RWPE1 (cell line): ENCODE measurements around the gene PLCB1.
"Not testable (repeated sequence)": the region's sequence is repeated elsewhere in the genome, so short reads cannot be mapped to it uniquely, and the experiment has no call there.

Experiments
- CTCF ChIA-PET: fragments of 350-600 bp; sonication (Branson Sonifier 250); formaldehyde crosslinking; extraction: SDS; loops from one replicate; lab custom pipeline; 2021; lab: Yijun Ruan, JAX
- POLR2A ChIA-PET: fragments of 400-600 bp; formaldehyde crosslinking; extraction: SDS; loops from one replicate; lab custom pipeline; 2020; ENCODE audit warnings: antibody characterized with exemption; ENCODE audit not compliant: low non-redundant PET; lab: Yijun Ruan, JAX
- DNase-seq: peaks from one replicate; pipeline ENCODE4 v3.0.0; 2012; ENCODE audit warnings: low spot score
- H3K27ac ChIP-seq: fragments of 450-650 bp; 2 replicates; pipeline ENCODE4 v1.5.1; 2017
- CTCF ChIP-seq: fragments of 450-650 bp; conservative IDR thresholded peaks from 2 replicates; pipeline ENCODE4 v1.5.1; 2017; ENCODE audit warnings: low read depth, mild to moderate bottlenecking

Gene PLCB1

GRCh38 chr20:8431538-8432434 lies 299.7 kb downstream of the PLCB1 start:
- 0 out of 2 replicates have a peak overlapping the region, but pooled peaks have one; percentile 17 for H3K27ac ChIP-seq
- TF ChIP-seq CTCF = no peak
- no peak for DNase-seq
- ChIA-PET POLR2A (no interaction called here), CTCF (interaction anchor here (0.5 kb wide), 1 partner anchor 23 kb away, joined by 4 read pairs; no protein-coding TSS in a partner anchor)

- DNase-seq = no peak
- no peak for TF ChIP-seq CTCF
- 0 out of 2 replicates have a peak overlapping the region, but pooled peaks have one; percentile 17 for H3K27ac ChIP-seq
- CTCF ChIA-PET = no interaction called here
- POLR2A ChIA-PET = no interaction called here
Observed at GRCh38 chr20:8432435-8433148, 300.5 kb downstream of the PLCB1 start.

GRCh38 chr20:8433291-8433690 lies 301.2 kb downstream of the PLCB1 start:
- DNase-seq = no peak
- ChIA-PET CTCF (no interaction called here), POLR2A (interaction anchor here (0.6 kb wide), 1 partner anchor 317 kb away, joined by 3 read pairs; no protein-coding TSS in a partner anchor)
- H3K27ac ChIP-seq = no peak overlapping the region
- no peak for TF ChIP-seq CTCF

GRCh38 chr20:8434326-8434876 lies 302.3 kb downstream of the PLCB1 start:
- TF ChIP-seq CTCF = no peak
- ChIA-PET CTCF (no interaction called here), POLR2A (no interaction called here)
- H3K27ac ChIP-seq = no peak overlapping the region
- DNase-seq = no peak

- ChIA-PET POLR2A (no interaction called here), CTCF (interaction anchor here (0.5 kb wide), 1 partner anchor 301 kb away, joined by 3 read pairs; no protein-coding TSS in a partner anchor)
- no peak for DNase-seq
- H3K27ac ChIP-seq = no peak overlapping the region
- no peak for TF ChIP-seq CTCF
Observed at GRCh38 chr20:8435285-8436035, 303.4 kb downstream of the PLCB1 start.

- CTCF ChIA-PET = interaction anchor here (0.6 kb wide), 1 partner anchor 268 kb away, joined by 3 read pairs; no protein-coding TSS in a partner anchor
- H3K27ac ChIP-seq, DNase-seq, POLR2A ChIA-PET: not testable (repeated sequence)
Observed at GRCh38 chr20:8436938-8437337, 304.9 kb downstream of the PLCB1 start.
